ENCODE measurements around the gene ITGAL.
"Not testable (repeated sequence)": the region's sequence is repeated elsewhere in the genome, so short reads cannot be mapped to it uniquely, and the experiment has no call there.

Gene ITGAL

DNA sequence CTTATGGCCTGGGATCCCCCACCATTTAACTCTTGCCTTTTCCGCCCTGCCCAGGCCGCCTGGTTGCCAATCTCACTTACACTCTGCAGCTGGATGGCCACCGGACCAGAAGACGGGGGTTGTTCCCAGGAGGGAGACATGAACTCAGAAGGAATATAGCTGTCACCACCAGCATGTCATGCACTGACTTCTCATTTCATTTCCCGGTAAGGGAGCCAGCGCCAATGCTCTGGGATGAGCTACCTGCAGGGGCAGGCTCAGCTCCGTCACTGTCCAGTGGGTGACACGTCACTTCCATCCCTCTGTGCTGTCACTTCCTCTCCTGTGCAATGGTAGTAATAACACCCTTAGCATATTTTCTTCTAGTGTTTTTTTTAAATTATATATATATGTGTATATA lies 26.7 kb downstream of the ITGAL start:
- no peak for FAIRE-seq

DNA sequence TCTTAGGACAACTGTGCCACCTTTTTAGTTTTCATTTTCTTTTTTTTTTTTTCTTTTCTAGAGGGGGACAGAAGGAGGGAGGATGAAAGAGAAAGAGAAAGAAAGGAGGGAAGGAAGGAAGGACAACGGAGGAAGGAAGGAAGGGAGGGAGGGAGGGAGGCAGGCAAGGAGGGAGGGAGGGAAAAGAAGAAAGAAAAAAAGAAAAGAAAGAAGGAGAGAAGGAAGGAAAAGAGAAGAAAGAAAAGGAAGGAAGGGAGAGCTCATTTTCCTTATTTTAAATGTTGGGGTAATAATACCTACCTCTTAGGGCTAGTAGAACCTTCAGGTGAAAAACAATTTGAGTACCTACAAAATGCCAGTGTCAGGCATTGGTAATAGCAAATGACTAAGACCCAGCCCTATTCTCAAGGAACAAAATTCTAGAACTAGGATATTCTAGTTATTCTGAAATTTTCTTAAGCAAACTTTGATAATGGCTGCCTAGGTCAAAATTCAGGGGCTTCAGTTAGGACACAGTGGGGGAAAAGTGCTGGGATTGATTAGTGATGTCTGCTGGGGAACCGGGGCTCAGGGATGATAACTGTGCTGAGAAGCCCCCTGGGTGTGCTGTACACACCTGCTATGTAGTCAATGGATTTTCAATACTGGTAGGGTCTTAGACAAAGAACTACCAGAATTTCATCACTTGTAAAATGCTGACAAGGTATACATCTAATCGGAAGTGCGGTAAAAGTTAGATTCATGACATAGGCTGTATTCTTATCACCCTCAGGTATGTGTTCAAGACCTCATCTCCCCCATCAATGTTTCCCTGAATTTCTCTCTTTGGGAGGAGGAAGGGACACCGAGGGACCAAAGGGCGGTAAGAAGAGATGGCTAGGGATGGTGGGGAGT lies 31.1 kb downstream of the ITGAL start:
- no peak for FAIRE-seq

DNA sequence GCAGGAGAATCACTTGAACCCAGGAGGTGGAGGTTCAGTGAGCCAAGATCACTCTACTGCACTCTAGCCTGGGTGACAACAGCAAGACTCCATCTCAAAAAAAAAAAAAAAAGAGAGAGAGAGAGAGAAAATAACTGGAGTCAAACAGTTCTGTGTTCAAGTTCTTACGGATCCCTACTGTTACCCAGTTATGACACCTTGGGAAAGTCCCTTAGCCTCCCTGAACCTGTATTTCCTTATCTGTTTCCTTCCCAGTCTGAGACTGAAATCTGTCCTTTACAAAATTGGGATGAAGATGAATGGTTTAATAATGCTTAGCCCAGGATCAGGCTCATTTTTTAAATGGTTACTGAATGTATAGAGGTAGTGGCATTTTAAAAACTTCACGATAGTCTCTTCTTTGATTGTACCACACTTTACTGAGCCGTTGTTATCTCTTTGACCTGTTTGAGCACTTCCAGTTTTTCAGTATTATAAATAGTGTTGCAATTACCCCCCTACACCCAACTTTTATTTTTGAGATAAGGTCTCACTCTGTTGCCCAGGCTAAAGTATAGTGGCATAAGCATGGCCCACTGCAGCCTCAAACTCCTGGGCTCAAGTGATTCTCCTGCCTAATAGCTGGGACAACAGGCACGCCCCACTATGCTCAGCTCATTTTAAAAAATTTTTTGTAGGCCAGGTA lies 36.7 kb downstream of the ITGAL start:
- FAIRE-seq = no peak

DNA sequence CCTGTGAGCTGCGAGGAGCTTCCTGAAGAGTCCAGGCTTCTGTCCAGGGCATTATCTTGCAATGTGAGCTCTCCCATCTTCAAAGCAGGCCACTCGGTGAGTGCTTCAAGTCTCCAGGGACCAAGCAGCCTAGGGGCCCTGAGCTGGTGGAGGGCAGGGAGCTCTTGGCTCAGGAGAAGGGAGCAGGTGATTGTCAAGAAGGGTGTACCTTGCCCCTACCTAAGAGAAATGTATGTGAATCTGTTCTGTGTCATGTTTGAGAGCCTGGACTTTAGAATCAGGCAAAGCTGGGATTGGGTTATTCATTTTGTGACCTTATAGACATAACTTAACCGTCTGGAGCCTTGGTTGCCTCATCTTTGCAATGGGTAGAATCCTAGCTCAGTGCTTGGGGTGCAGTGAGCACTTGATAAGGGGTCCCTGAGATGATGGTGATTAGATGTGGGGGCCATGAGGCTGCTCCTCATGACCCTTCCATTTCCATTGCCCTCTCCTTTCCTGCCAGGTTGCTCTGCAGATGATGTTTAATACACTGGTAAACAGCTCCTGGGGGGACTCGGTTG lies 37.9 kb downstream of the ITGAL start:
- FAIRE-seq = no peak

GRCh38 chr16:30511509-30511908 lies 39.0 kb downstream of the ITGAL start:
- no peak for FAIRE-seq

- no peak for FAIRE-seq
These were observed 42.7 kb downstream of the ITGAL start for GRCh38 chr16:30515275-30515674.

DNA sequence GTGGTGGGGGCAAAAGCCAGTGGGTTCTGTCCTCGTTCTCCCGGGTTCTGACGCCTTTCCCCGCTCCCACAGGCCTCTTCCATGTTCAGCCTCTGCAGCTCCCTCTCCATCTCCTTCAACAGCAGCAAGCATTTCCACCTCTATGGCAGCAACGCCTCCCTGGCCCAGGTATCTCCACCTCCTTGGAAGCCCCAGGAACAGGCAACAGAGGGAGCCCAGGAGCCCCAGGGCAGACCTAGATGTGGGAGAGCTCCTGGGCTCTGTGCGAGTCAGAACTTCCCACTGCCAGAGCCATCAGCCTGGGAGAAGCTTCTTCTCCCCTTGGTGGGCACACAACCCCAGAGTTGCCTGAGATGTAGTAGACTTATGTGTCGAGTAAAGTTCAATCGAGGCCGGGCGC lies 46.0 kb downstream of the ITGAL start:
- no peak for FAIRE-seq

- FAIRE-seq = no peak
These were observed 46.8 kb downstream of the ITGAL start for GRCh38 chr16:30519120-30520049.

DNA sequence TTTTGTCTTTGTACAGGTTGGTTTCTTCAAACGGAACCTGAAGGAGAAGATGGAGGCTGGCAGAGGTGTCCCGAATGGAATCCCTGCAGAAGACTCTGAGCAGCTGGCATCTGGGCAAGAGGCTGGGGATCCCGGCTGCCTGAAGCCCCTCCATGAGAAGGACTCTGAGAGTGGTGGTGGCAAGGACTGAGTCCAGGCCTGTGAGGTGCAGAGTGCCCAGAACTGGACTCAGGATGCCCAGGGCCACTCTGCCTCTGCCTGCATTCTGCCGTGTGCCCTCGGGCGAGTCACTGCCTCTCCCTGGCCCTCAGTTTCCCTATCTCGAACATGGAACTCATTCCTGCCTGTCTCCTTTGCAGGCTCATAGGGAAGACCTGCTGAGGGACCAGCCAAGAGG lies 48.9 kb downstream of the ITGAL start:
- no peak for FAIRE-seq

- no peak for FAIRE-seq
These were observed 49.5 kb downstream of the ITGAL start for GRCh38 chr16:30521873-30522641.

DNA sequence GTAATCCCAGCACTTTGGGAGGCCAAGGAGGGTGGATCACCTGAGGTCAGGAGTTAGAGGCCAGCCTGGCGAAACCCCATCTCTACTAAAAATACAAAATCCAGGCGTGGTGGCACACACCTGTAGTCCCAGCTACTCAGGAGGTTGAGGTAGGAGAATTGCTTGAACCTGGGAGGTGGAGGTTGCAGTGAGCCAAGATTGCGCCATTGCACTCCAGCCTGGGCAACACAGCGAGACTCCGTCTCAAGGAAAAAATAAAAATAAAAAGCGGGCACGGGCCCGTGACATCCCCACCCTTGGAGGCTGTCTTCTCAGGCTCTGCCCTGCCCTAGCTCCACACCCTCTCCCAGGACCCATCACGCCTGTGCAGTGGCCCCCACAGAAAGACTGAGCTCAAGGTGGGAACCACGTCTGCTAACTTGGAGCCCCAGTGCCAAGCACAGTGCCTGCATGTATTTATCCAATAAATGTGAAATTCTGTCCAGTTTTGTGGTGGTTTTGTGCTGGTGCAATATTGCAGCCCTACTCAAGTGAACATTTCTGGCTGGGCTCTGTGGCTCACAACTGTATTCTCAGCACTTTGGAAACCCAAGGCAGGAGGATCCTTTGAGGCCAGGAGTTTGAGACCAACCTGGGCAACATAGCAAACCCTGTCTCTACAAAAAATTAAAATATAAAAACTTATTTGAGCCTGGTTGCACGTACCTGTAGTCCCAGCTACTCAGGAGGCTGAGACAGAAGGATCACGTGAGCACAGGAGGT lies 50.3 kb downstream of the ITGAL start:
- not testable (repeated sequence) for FAIRE-seq

DNA sequence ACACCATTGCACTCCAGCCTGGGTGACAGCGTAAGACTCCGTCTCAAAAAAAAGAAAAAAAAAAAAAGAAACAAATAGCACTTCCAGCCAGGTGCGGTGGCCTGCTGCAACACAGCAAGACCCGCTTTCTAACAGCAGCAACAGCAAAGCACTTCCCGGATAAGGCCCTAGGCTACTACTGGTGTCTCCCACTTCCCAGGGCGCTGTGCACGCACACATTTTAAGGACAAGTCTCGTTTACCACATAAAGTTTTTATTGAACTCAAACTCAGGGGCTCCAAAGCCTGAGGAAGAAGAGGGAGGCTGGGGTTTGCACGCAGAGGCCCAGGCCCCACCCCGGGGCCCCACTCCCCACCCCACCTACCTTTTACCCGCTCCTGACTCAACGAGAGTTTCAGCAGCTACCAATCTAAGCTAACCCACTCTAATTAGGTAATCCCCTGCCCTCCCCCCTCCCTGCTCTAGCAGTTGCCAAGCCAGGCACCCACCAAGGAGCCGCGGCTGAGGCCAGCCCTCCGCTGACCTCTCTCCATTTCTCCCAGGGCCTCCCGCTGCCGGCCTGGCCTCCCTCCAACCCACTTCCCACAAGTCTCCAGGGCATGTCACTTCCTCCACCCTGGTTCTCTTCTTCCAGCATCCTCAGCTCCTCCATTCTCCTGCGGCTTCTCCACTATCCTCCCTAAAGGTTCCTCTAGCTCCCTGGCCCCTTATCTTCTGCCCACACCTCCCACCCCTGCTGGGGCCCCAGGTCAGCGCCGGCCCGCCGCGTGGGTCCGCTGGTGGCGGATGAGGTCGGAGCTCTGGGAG lies 51.4 kb downstream of the ITGAL start:
- FAIRE-seq = no peak

GRCh38 chr16:30524575-30525568 lies 52.3 kb downstream of the ITGAL start:
- FAIRE-seq = no peak

DNA sequence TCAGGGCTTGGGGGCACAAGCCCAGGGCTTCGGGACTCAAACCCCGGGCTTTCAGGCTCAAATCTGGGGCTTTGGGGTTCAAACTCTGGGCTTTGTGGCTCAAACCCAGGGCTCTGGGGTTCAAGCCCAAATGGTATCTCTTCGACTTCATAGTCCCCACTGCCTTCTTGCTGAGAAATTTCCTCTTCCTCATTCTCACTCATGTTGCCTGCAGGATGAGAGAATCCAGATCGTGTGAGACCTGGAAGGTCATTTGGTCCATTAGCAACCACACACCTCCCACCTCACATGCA lies 53.2 kb downstream of the ITGAL start:
- FAIRE-seq = no peak

DNA sequence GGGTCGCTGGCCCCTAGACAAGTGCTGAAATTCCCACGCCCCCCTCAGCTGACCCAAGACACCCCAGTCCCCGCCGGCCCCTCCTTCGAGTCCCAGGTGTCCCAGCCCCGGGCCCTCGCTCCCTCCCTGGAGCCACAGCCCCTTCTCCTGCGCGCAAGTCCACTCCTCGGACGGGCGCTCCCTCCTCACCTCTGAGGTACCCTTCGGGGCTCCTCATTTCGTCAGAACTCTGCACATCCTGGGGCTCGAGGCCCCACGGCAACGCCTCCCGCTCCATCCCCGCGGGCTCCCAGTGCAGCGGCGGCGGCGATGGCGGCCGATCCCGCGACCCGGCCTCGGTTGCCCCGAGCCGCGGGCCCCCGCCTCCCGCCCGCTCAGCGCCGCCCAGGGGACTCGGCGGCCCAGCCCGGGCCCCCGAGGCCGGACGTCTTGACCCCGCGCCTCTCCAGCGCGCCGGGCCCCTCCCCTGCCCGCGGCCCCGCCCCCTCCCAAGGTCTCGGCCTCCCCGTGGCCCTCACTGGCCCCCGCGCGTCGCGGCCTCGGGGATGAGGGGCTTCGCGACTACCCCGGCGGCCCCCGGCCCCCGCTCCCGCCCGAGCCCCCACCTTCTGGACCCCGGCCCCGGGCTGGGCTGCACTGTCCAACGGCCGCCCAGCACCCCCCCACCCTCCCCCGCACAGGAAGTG lies 53.7 kb downstream of the ITGAL start, which contains the start of gene ZNF768:
ZNF768 (minus strand) TSS at position 430 of the 686 bp plus-strand sequence; CDS start at position 277, 153 bp downstream.
- FAIRE-seq = no peak

DNA sequence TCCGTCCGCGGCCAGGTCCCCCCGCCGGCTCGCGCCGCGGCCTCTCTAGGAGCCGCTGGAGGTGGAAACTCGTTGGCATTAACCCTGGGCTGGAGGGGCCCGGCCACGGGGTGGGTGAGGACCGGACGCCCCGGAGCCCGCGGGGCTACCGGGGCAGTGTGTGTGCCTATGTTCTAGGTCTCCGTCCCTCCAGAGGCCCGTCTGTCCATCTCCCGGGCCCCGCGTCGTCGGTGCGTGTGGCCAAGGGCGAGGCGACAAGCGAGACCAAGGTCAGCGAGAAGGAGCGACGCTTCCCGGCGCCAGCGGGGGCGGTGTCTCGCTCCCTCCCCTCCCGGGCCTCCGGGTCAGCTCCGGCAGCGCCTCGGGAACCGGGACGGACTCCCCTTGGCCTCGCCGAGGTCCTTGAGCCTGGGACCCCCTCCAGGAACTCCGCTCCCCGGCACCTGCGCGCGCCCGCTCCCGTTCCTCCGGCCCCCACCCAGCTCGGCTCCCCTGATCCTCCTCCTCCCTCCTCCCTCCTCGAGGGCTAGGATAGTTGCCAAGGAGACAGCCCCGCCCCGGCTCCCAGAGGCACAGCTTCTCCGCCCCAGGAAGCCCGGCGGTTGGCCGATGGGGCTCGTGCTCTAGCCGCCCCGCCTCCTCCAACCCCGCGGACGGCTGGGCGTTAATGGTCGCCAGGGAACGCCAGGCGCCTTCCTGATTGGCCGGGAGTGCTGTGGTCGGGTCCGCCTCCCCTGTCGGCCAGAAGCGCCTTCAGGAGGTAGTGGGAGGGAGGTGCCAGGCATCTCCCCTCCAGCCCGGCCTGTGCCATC lies 54.5 kb downstream of the ITGAL start:
- FAIRE-seq = peak; percentile 95

DNA sequence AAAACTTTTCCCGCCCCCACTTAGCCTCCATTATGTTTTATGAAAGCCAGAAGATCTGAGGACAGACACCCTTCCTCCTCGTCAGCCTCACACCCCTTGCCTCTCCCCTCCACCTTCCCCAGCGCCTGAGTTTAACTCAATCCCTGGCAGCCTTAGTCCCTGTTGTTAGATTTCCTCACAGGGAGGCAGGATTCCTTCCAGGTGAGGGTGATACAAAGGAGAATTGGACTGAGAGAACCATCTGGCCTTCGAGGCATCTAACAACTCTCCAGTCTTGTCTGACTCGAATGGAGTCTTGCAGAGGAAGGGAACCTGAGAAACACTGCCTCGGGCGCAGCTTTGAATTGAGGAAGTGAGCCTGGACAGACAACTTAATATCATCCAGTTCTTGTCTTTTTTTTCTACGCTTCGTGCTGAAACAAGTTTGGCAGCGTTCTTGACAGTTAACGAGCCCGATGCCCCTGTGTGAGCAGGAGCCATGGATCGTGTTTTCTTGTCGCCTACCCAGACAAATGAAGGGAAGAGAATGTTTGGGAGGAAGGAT lies 55.2 kb downstream of the ITGAL start:
- FAIRE-seq = no peak

Measured in TTC549 (cell line).